Lower lobe of right lung (tissue), 2 donors: Measurements from ENCODE around the gene AGBL3. TPM values are rescaled to one million over a fixed set of nuclear protein-coding genes. Genes with fewer than 3 reads are reported as not detected.

ENCODE experiments used
- ATAC-seq, 2 donors: fragments of 200-7000 bp; cut with Tn5 transposase; one replicate each; pipeline ENCODE4 v1.9.1; 2020 to 2022; ENCODE audit warnings: mild to moderate bottlenecking in 2 of 2, moderate library complexity in 2 of 2
- DNase-seq: peaks from one replicate; pipeline ENCODE4 v3.0.0-alpha.2; 2020
- H3K27ac ChIP-seq: fragments of 200-600 bp; one replicate; pipeline ENCODE4 v1.8.0; 2022
- H3K27me3 ChIP-seq: fragments of 200-600 bp; one replicate; pipeline ENCODE4 v1.8.0; 2022; ENCODE audit warnings: low read depth
- H3K36me3 ChIP-seq: fragments of 200-600 bp; one replicate; pipeline ENCODE4 v1.8.0; 2022; ENCODE audit warnings: mild to moderate bottlenecking
- H3K4me1 ChIP-seq: fragments of 200-600 bp; one replicate; pipeline ENCODE4 v1.8.0; 2022
- H3K4me3 ChIP-seq: fragments of 200-600 bp; one replicate; pipeline ENCODE4 v1.8.0; 2022; ENCODE audit warnings: mild to moderate bottlenecking
- H3K9me3 ChIP-seq: fragments of 200-600 bp; one replicate; pipeline ENCODE4 v1.8.0; 2022
- intact Hi-C: fragments of 100-400 bp; cut with DNase I; formaldehyde crosslinking; loops from one replicate; pipeline ENCODE4 v1.11.0; 2022
- total RNA-seq: library from RNA; stranded (reverse); fragmentation: NEBNext Ultra II Directional; extraction: Animal tissue kit (Norgen Biotek cat#: 25700); gene quantifications from one replicate; pipeline ENCODE4 v1.2.1, GENCODE V29; 2021
- TF ChIP-seq, protein P1 (sequence below): fragments of 200-600 bp; IDR thresholded peaks from one replicate; pipeline ENCODE4 v1.8.0; 2022; ENCODE audit warnings: antibody characterized with exemption, mild to moderate bottlenecking
- donor health status: DM: no; HTN: yes; CAD: no; lungs with severe emphysema.

AGBL3 gene
- total RNA-seq, 1 donor from 2014 or later = 6.1 TPM

DNA sequence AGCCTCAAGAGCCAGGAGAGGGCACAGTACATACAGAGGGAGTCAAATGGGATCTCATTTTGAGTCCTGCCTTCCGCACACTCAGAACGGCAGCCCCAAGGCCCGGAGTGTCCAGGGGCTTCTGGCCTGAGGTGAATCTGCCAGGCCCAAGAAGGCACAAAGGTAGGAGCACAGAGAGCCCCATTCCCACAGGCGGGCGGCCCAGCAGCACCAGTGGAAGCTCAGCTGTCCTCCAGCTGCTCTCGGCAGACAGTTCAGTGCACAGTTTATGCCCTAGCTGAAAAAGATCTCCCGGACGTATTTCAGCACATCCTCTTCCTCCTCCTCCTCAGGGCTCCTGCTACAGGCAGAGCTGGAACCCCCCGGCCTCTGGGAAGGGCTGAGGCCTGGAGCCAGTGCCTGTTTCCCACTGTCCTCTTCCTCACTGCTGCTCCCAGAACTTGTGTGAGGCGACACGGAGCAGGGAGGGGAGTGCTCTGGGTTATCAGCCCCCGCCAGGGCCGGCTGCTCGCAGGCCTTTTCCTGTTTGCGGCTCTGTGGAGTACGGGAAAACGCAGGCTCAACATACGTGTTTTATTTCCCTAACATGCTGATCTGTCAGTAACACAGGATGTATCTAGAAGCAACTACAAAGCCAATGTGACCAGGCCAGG is 180.2 kb downstream of the AGBL3 start:
- no peaks in the 10 kb centered on the region for H3K27me3 ChIP-seq
- DNase-seq (no peak), ATAC-seq (no peak)
- H3K9me3 ChIP-seq = no peaks in the 10 kb centered on the region
- TF ChIP-seq, protein P1, sequence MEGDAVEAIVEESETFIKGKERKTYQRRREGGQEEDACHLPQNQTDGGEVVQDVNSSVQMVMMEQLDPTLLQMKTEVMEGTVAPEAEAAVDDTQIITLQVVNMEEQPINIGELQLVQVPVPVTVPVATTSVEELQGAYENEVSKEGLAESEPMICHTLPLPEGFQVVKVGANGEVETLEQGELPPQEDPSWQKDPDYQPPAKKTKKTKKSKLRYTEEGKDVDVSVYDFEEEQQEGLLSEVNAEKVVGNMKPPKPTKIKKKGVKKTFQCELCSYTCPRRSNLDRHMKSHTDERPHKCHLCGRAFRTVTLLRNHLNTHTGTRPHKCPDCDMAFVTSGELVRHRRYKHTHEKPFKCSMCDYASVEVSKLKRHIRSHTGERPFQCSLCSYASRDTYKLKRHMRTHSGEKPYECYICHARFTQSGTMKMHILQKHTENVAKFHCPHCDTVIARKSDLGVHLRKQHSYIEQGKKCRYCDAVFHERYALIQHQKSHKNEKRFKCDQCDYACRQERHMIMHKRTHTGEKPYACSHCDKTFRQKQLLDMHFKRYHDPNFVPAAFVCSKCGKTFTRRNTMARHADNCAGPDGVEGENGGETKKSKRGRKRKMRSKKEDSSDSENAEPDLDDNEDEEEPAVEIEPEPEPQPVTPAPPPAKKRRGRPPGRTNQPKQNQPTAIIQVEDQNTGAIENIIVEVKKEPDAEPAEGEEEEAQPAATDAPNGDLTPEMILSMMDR = no peak
- peaks cover 51% of the 10 kb centered on the region for H3K36me3 ChIP-seq
- peak overlapping the region; percentile 72 for H3K27ac ChIP-seq
- H3K4me3 ChIP-seq = peak overlapping the region; percentile 4
- intact Hi-C loops = no loop called here
- peaks cover 78% of the 10 kb centered on the region for H3K4me1 ChIP-seq

GRCh38 chr7:135167365-135167917 is 181.1 kb downstream of the AGBL3 start:
- intact Hi-C loops = no loop called here
- ATAC-seq (no peak), DNase-seq (no peak)
- Histone ChIP-seq H3K27ac (peak overlapping the region; percentile 72), H3K4me1 (peaks cover 70% of the 10 kb centered on the region), H3K9me3 (no peaks in the 10 kb centered on the region), H3K4me3 (no peak overlapping the region), H3K27me3 (no peaks in the 10 kb centered on the region), H3K36me3 (peaks cover 51% of the 10 kb centered on the region)
- TF ChIP-seq, protein P1 = no peak

GRCh38 chr7:135168001-135168400 is 181.7 kb downstream of the AGBL3 start:
- TF ChIP-seq, protein P1 = no peak
- peak; percentile 70 for DNase-seq
- no peak overlapping the region for H3K4me3 ChIP-seq
- no peaks in the 10 kb centered on the region for H3K9me3 ChIP-seq
- H3K4me1 ChIP-seq = peaks cover 68% of the 10 kb centered on the region
- intact Hi-C loops = no loop called here
- ATAC-seq = no peak
- peaks cover 51% of the 10 kb centered on the region for H3K36me3 ChIP-seq
- H3K27ac ChIP-seq = peak overlapping the region; percentile 72
- H3K27me3 ChIP-seq = no peaks in the 10 kb centered on the region

DNA sequence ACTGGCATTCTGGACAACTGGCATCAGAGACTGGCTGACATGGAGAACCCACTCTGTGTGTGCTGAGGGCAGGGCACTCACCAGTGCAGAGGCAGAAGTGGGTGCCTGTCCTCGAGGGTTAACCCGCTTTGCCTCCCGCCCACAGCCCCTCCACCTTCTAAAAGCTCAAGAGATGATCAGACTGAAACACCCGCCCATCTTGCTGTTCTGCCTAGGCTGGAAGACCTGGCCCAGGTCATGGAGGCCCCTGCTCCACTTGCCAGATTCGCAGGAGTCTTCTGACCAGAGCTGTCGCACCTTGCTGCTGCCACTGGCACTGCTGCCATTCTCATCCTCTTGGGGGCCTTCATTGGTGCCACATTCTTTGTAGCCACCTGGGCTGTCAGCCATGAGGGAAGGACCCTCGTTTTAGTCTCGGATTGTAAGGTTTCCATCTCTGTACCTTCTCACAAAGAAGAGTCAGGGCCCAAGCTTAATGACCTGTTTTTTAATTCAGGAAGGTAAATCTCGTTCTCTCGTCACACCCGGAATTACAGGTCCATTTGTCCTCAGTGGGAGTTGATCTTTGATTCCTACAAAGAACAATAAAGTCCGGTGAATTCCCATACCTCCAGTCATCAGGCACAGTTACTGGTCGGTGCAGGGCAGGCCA is 182.3 kb downstream of the AGBL3 start:
- H3K4me1 ChIP-seq = peaks cover 62% of the 10 kb centered on the region
- H3K27ac ChIP-seq = peak overlapping the region; percentile 94
- H3K36me3 ChIP-seq = peaks cover 48% of the 10 kb centered on the region
- peak overlapping the region; percentile 77 for H3K4me3 ChIP-seq
- ATAC-seq = no peak
- H3K9me3 ChIP-seq = no peaks in the 10 kb centered on the region
- intact Hi-C loops = no loop called here
- no peaks in the 10 kb centered on the region for H3K27me3 ChIP-seq
- DNase-seq = no peak
- TF ChIP-seq, protein P1 = no peak

GRCh38 chr7:135169141-135169963 is 183.0 kb downstream of the AGBL3 start:
- no peak for DNase-seq
- ATAC-seq = peak in 1 of 2 donors; percentile 5
- peaks cover 40% of the 10 kb centered on the region for H3K36me3 ChIP-seq
- H3K27ac ChIP-seq = peak overlapping the region; percentile 94
- H3K4me1 ChIP-seq = peaks cover 56% of the 10 kb centered on the region
- TF ChIP-seq, protein P1 = peak; percentile 42
- H3K9me3 ChIP-seq = no peaks in the 10 kb centered on the region
- intact Hi-C loops = no loop called here
- H3K27me3 ChIP-seq = no peaks in the 10 kb centered on the region
- H3K4me3 ChIP-seq = peak overlapping the region; percentile 77
